ENCODE results near the gene ATP6V0E1.

GRCh38 chr5:173010021-173010420 lies 26.4 kb downstream of the ATP6V0E1 start:
- no peak for TF ChIP-seq CTCF (IDR thresholded peaks at IDR 0.05)
- TF ChIP-seq EP300 (IDR thresholded peaks at IDR 0.05): no peak
- no peak for TF ChIP-seq POLR2A (IDR thresholded peaks at IDR 0.05)

Measured in gastroesophageal sphincter (tissue), 3 donors.